SJCRH30 (cell line): ENCODE data around the gene FLNB. TPM values are rescaled to one million over a fixed set of nuclear protein-coding genes. Genes with fewer than 3 reads are reported as not detected.

Source experiments
- DNase-seq, 2 experiments: peaks; one replicate each; pipeline ENCODE4 v3.0.0-alpha.2; 2015 to 2020
- H3K27ac ChIP-seq: fragments of 250-450 bp; sonication (Bioruptor Pico); 2 replicates; pipeline ENCODE4 v1.5.1; 2020; ENCODE audit warnings: mild to moderate bottlenecking, moderate library complexity
- H3K27me3 ChIP-seq: fragments of 250-450 bp; sonication (Bioruptor Pico); 2 replicates; pipeline ENCODE4 v1.5.1; 2020; ENCODE audit warnings: mild to moderate bottlenecking, moderate library complexity
- H3K36me3 ChIP-seq: fragments of 250-450 bp; sonication (Bioruptor Pico); 2 replicates; pipeline ENCODE4 v1.5.1; 2020; ENCODE audit warnings: mild to moderate bottlenecking, moderate library complexity
- H3K4me1 ChIP-seq: fragments of 250-450 bp; sonication (Bioruptor Pico); 2 replicates; pipeline ENCODE4 v1.5.1; 2020; ENCODE audit warnings: mild to moderate bottlenecking, moderate library complexity
- H3K4me3 ChIP-seq: fragments of 250-450 bp; sonication (Bioruptor Pico); 2 replicates; pipeline ENCODE4 v1.5.1; 2020; ENCODE audit warnings: mild to moderate bottlenecking, moderate library complexity
- H3K9me3 ChIP-seq: fragments of 250-450 bp; sonication (Bioruptor Pico); replicated peaks from 2 replicates; pipeline ENCODE4 v1.5.1; 2020; ENCODE audit warnings: mild to moderate bottlenecking, moderate library complexity
- total RNA-seq: library from RNA; depleted of rRNA; stranded (reverse); fragments of >200 nt; shearing (Covaris generic); gene quantifications from 2 replicates; pipeline ENCODE4 v1.2.3, GENCODE V29; 2014

FLNB gene
- total RNA-seq, 1 experiment from 2014 or later, result 22.5 TPM

GRCh38 chr3:58073301-58074108 is 65.3 kb downstream of the FLNB start:
- peaks cover 17% of the 10 kb centered on the region for H3K4me1 ChIP-seq
- DNase-seq, result no peak
- no peaks in the 10 kb centered on the region for H3K27me3 ChIP-seq
- no peak overlapping the region for H3K27ac ChIP-seq
- no peak overlapping the region for H3K4me3 ChIP-seq
- H3K9me3 ChIP-seq, result no peaks in the 10 kb centered on the region
- no peaks in the 10 kb centered on the region for H3K36me3 ChIP-seq

DNA sequence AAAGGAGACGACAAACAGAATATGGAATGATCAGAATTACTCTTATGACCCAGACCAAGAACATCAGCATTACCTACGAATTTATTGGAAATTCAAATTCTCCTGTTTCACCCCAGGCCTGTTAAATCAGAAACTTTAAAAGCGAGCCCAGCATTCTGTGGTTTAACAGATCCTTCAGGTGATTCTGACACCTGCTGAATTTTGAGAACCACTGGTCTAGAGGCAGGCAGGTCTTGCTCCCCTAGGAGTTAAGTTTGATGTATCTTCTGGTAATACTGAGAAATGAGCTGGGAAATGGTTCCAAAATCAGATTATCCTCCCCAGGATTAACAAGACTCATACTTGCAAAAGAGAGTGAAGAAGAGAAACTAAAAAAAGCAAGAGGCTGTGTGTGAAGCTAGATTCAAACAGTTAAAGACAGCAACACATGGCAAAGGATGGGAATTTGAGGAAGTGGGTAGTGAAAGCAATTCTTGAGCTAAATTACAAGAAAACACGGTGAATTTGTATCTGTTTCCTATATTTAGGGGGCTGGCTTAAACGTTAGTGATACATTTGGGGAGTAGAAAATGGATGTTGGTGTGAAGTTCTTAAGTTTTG is 66.0 kb downstream of the FLNB start:
- Histone ChIP-seq H3K4me1 (peaks cover 14% of the 10 kb centered on the region), H3K27ac (no peak overlapping the region), H3K36me3 (no peaks in the 10 kb centered on the region), H3K9me3 (no peaks in the 10 kb centered on the region), H3K4me3 (no peak overlapping the region), H3K27me3 (no peaks in the 10 kb centered on the region)
- DNase-seq, result no peak

- no peaks in the 10 kb centered on the region for H3K36me3 ChIP-seq
- no peak overlapping the region for H3K4me3 ChIP-seq
- no peak overlapping the region for H3K27ac ChIP-seq
- H3K27me3 ChIP-seq, result no peaks in the 10 kb centered on the region
- no peak for DNase-seq
- no peaks in the 10 kb centered on the region for H3K9me3 ChIP-seq
- H3K4me1 ChIP-seq, result peaks cover 14% of the 10 kb centered on the region
These were observed 66.8 kb downstream of the FLNB start for GRCh38 chr3:58074997-58075396.

GRCh38 chr3:58077596-58078285 is 69.5 kb downstream of the FLNB start:
- Histone ChIP-seq H3K4me1 (peaks cover 9% of the 10 kb centered on the region), H3K9me3 (no peaks in the 10 kb centered on the region), H3K4me3 (no peak overlapping the region), H3K27ac (no peak overlapping the region), H3K27me3 (no peaks in the 10 kb centered on the region), H3K36me3 (no peaks in the 10 kb centered on the region)
- DNase-seq, result no peak

GRCh38 chr3:58078610-58079009 is 70.4 kb downstream of the FLNB start:
- Histone ChIP-seq H3K36me3 (no peaks in the 10 kb centered on the region), H3K27ac (no peak overlapping the region), H3K9me3 (no peaks in the 10 kb centered on the region), H3K27me3 (no peaks in the 10 kb centered on the region), H3K4me1 (peaks cover 8% of the 10 kb centered on the region; the same call in 1 of the 2 replicates), H3K4me3 (no peak overlapping the region)
- DNase-seq, result no peak

DNA sequence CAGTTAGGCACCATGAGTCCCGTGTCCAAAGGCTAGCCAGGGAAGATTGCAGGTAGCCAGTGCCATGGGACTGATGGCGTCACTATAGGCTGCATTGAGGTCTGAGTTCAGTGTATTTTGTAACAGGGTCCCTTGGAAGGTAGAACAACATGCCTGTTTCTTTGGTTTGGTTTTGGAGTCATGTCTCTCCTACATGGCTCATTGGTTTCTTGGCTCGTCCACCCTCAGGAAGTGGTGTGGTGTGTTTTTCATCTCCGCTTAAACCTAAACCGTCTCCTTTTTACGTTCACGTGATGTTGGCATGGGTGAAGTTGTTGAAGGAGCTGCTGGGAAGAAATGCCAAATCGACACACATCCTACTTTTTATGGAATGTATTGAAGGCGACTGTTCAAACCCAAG is 71.6 kb downstream of the FLNB start:
- Histone ChIP-seq H3K9me3 (no peaks in the 10 kb centered on the region), H3K4me3 (no peak overlapping the region), H3K4me1 (peaks cover 8% of the 10 kb centered on the region; the same call in 1 of the 2 replicates), H3K27me3 (no peaks in the 10 kb centered on the region), H3K27ac (no peak overlapping the region), H3K36me3 (no peaks in the 10 kb centered on the region)
- DNase-seq, result no peak

GRCh38 chr3:58082047-58082446 is 73.8 kb downstream of the FLNB start:
- DNase-seq, result peak; percentile 58 to 72
- Histone ChIP-seq H3K27ac (no peak overlapping the region), H3K4me1 (peaks cover 8% of the 10 kb centered on the region; the same call in 1 of the 2 replicates), H3K27me3 (no peaks in the 10 kb centered on the region), H3K4me3 (no peak overlapping the region), H3K9me3 (no peaks in the 10 kb centered on the region), H3K36me3 (no peaks in the 10 kb centered on the region)

DNA sequence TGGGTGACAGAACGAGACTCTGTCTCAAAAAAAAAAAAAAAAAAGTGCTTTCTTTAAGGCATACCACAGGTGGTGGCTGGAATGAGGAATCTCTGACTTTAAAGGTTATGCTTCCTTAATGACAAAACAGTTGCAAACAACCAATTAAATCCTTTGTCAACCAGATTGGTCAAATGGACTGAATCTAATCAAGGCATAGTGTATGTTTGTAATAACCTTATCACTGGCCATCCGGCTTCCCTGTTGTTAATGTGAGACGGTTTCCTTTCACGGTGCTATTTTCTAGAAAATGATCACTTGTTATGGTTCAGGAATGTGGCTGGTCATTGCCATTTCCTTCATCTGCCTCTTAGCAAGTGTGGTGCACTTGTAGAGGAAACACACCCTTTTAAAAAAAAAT is 75.9 kb downstream of the FLNB start:
- H3K9me3 ChIP-seq, result no peaks in the 10 kb centered on the region
- H3K4me1 ChIP-seq, result peaks cover 8% of the 10 kb centered on the region; the same call in 1 of the 2 replicates
- no peaks in the 10 kb centered on the region for H3K36me3 ChIP-seq
- H3K27ac ChIP-seq, result no peak overlapping the region
- H3K4me3 ChIP-seq, result no peak overlapping the region
- H3K27me3 ChIP-seq, result no peaks in the 10 kb centered on the region
- DNase-seq, result no peak

DNA sequence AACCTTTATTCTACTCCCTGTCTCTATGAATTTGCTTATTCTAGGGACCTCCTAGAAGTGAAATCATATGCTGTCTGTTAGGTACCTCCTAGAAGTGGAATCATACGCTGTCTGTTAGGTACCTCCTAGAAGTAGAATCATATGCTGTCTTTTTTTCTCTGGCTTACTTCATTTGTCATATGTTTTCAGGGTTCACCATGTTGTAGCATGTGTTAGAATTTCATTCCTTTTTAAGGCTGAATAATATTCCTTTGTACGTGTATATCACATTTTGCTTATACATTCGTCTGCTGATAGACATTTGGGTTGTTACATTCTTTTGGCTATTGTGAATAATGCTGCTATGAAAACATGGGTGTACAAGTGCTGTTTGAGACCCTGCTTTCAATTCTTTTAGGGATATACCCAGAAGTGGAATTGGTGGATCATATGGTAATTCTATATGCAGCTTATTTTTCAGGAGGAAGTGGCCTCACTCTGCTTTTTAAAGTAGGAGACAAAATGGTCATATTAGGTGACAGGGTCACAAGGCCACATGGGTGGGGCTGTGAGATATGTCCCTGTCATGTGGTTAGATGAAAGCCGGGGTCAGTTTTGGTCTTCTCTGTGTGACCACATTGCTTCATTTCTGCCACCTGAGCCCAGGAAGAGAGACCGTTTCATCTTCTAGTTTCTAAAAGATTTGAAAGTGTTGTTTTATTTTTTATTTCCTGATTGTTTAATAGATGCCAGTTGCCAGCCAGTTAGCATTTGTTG is 76.7 kb downstream of the FLNB start:
- H3K4me3 ChIP-seq, result no peak overlapping the region
- H3K27me3 ChIP-seq, result no peaks in the 10 kb centered on the region
- no peaks in the 10 kb centered on the region for H3K9me3 ChIP-seq
- no peak for DNase-seq
- H3K27ac ChIP-seq, result no peak overlapping the region
- no peaks in the 10 kb centered on the region for H3K36me3 ChIP-seq
- H3K4me1 ChIP-seq, result peaks cover 8% of the 10 kb centered on the region; the same call in 1 of the 2 replicates

DNA sequence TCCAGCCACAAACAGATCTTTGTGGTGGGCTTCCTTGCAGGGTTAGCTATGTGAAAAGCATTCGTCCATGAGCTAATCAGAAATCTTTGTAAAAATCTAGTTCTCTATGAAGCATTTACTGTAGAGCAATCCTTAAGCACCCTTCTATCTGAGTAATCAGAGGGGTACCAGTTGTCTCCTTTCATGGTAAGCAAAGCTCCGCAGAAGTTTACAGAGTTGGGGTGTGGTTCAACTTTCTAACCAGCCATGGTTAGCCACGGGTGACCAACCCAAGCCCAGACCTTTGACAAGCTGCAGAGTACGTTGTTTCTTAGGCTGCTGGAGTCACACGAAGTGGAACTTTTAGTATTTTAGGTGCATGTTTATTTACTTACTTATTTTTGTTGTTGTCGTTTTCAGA is 77.4 kb downstream of the FLNB start:
- Histone ChIP-seq H3K27ac (no peak overlapping the region), H3K27me3 (no peaks in the 10 kb centered on the region), H3K9me3 (no peaks in the 10 kb centered on the region), H3K36me3 (no peaks in the 10 kb centered on the region), H3K4me1 (peaks cover 8% of the 10 kb centered on the region; the same call in 1 of the 2 replicates), H3K4me3 (no peak overlapping the region)
- DNase-seq, result no peak

DNA sequence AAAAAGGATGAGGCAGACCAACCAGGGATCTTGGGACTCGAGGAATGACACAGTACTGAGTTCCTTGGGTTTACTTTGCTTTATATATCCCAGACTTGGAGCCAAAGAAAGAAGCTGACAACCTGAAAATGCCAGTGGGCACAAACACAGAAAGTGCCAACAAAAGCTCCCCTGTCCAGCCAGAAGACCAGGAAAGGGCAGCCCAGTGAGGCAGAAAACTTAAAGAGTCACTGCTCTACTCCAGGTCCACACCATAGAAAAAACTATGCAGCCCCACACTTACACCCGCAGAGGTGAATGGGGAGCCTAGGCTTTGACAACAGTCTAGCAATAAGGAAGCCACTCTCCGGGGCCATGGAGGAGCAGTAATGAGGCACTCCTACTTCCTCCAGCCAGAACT is 80.3 kb downstream of the FLNB start:
- Histone ChIP-seq H3K9me3 (no peaks in the 10 kb centered on the region), H3K27me3 (no peaks in the 10 kb centered on the region), H3K27ac (no peak overlapping the region), H3K4me3 (no peak overlapping the region), H3K36me3 (no peaks in the 10 kb centered on the region), H3K4me1 (no peaks in the 10 kb centered on the region)
- no peak for DNase-seq

GRCh38 chr3:58090351-58090750 is 82.1 kb downstream of the FLNB start:
- Histone ChIP-seq H3K27ac (no peak overlapping the region), H3K9me3 (no peaks in the 10 kb centered on the region), H3K36me3 (no peaks in the 10 kb centered on the region), H3K27me3 (no peaks in the 10 kb centered on the region), H3K4me3 (no peak overlapping the region), H3K4me1 (no peaks in the 10 kb centered on the region)
- no peak for DNase-seq

DNA sequence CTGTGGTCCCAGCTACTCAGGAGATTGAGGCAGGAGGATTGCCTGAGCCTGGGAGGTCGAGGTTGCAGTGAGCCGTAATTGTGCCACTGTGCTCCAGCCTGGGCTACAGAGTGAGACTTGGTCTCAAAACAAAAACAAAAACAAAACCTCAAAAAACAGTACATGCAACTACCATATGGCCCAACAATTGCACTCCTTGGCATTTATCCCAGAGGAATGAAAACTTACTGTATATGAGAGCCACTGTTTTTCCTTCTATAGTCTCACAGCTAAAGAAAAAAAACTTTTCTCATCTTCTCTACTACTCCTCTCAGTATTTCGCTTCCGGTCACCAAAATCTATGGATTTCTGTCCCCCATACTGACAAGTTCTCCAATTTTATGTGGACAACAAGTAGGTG is 84.3 kb downstream of the FLNB start:
- no peak overlapping the region for H3K4me3 ChIP-seq
- H3K27me3 ChIP-seq, result no peaks in the 10 kb centered on the region
- H3K9me3 ChIP-seq, result no peaks in the 10 kb centered on the region
- no peaks in the 10 kb centered on the region for H3K4me1 ChIP-seq
- no peak for DNase-seq
- no peaks in the 10 kb centered on the region for H3K36me3 ChIP-seq
- no peak overlapping the region for H3K27ac ChIP-seq

DNA sequence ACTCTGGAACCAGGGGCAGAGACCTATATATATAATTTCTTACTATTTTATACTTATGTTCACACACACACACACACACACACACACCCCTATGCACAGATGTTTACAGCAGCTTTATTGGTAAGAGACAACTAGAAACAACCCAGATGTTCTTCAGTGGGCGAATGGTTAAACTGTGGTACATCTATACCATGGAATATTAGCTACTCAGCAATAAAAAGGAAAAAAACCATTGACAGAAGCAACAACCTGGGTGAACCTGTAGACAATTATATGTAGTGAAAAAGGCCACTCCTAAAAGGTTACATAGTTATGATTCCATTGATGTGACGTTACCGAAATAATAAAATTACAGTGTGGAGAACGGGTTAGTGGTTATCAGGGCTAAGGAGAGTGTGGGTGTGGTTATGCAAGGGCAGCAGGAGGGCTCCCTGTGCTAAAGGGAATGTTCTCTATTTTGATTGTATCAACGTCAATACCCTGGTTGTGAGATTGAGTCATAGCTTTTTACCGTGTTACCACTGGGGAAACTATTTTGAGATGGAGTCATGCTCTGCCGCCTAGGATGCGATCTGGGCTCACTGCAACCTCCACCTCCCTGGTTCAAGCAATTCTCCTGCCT is 85.5 kb downstream of the FLNB start:
- DNase-seq, result no peak
- H3K4me3 ChIP-seq, result no peak overlapping the region
- no peaks in the 10 kb centered on the region for H3K36me3 ChIP-seq
- H3K4me1 ChIP-seq, result no peaks in the 10 kb centered on the region
- H3K27ac ChIP-seq, result no peak overlapping the region
- no peaks in the 10 kb centered on the region for H3K9me3 ChIP-seq
- no peaks in the 10 kb centered on the region for H3K27me3 ChIP-seq
